NCI-H2196 (cell line): ENCODE results near the gene THUMPD3.

Experiments
- DNase-seq: peaks from one replicate; lab custom pipeline; 2025; ENCODE audit not compliant: unreplicated experiment; lab: John Stamatoyannopoulos, UW

Gene THUMPD3

GRCh38 chr3:9396632-9397331 is 33.9 kb downstream of the THUMPD3 start:
- DNase-seq = peak; percentile 92

- peak; percentile 83 for DNase-seq
Measured at GRCh38 chr3:9397332-9397905, 34.6 kb downstream of the THUMPD3 start, which contains the start of gene SETD5. Gene SETD5 (plus strand): TSS chr3:9397615. CDS start chr3:9428939, 31,324 bp downstream.

GRCh38 chr3:9397906-9398699 is 35.2 kb downstream of the THUMPD3 start:
- no peak for DNase-seq

GRCh38 chr3:9398700-9399336 is 36.0 kb downstream of the THUMPD3 start:
- no peak for DNase-seq

- DNase-seq = no peak
Measured at GRCh38 chr3:9399337-9399703, 36.5 kb downstream of the THUMPD3 start.

- peak; percentile 60 for DNase-seq
Measured at GRCh38 chr3:9399746-9400145, 36.9 kb downstream of the THUMPD3 start.

GRCh38 chr3:9400616-9401015 is 37.8 kb downstream of the THUMPD3 start:
- DNase-seq = no peak

- DNase-seq = no peak
Measured at GRCh38 chr3:9401986-9402385, 39.1 kb downstream of the THUMPD3 start.

GRCh38 chr3:9402410-9403228 is 39.8 kb downstream of the THUMPD3 start:
- peak; percentile 6 for DNase-seq

GRCh38 chr3:9403463-9403862 is 40.6 kb downstream of the THUMPD3 start:
- no peak for DNase-seq

- no peak for DNase-seq
Measured at GRCh38 chr3:9404680-9405079, 41.8 kb downstream of the THUMPD3 start.

- DNase-seq = no peak
Measured at GRCh38 chr3:9405756-9406155, 42.9 kb downstream of the THUMPD3 start.

- no peak for DNase-seq
Measured at GRCh38 chr3:9406856-9407626, 44.2 kb downstream of the THUMPD3 start.

- DNase-seq = no peak
Measured at GRCh38 chr3:9408061-9408460, 45.2 kb downstream of the THUMPD3 start.

- DNase-seq = no peak
Measured at GRCh38 chr3:9408546-9408945, 45.7 kb downstream of the THUMPD3 start.

GRCh38 chr3:9409981-9410854 is 47.4 kb downstream of the THUMPD3 start:
- no peak for DNase-seq

GRCh38 chr3:9411302-9411701 is 48.4 kb downstream of the THUMPD3 start:
- DNase-seq = no peak

GRCh38 chr3:9412293-9412692 is 49.4 kb downstream of the THUMPD3 start:
- DNase-seq = no peak

- no peak for DNase-seq
Measured at GRCh38 chr3:9414826-9415225, 52.0 kb downstream of the THUMPD3 start.
